Jurkat, Clone E6-1 (cell line): ENCODE results near the gene CRLF3.
"Not testable (repeated sequence)": the region's sequence is repeated elsewhere in the genome, so short reads cannot be mapped to it uniquely, and the experiment has no call there.

Source experiments
- DNase-seq: peaks from one replicate; pipeline ENCODE4 v3.0.0-alpha.2; 2011; ENCODE audit warnings: low read depth, low spot score
- H3K4me3 ChIP-seq: 2 replicates; pipeline ENCODE4 v1.5.1; 2011; ENCODE audit warnings: mild to moderate bottlenecking, low read length, control low read depth, moderate library complexity

CRLF3 gene

DNA sequence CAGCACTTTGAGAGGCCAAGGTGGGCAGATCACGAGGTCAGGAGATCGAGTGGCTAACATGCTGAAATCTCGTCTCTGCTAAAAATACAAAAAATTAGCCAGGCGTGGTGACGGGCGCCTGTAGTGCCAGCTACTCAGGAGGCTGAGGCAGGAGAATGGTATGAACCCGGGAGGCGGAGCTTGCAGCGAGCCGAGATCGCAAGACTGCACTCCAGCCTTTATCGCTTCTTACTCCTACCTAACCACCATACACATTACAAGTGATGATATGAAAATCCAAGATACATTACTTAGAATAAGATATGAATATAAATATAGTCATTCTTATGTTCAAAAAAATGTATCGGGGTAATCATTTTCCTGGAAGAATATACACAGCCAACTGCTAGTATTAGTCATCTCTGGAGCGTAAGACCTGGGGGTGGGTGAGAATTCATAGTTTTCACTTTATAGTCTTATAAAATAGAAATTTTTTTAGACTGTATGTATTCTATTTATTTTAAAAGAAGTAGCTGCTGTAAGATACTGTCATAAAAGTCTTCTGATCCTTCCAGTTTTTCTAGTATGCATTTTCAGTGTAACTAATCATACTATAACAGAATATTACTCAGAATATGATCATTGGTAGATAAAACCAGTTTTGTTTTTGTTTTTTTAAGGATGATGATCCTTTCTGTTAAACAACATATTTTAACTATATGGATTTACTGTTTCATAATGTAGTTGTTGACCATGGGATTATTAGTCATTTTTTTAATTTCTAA lies 56.7 kb downstream of the CRLF3 start:
- not testable (repeated sequence) for H3K4me3 ChIP-seq, DNase-seq

DNA sequence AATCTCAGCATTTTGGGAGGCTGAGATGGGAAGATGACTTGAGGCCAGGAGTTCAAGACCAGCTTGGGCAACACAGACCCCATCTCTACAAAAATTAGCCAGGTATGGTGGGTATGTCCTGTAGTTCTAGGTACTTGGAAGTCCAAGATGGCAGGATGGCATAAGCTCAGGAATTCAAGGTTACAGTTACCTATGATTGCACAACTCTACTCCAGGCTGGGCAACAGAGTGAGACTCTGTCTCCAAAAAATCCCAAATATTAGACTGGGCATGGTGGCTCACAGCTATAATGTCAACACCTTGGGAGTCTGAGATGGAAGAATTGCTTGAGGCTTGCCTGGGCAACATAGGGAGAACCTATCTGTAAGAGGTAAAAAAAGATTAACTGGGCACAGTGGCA lies 63.4 kb downstream of the CRLF3 start:
- H3K4me3 ChIP-seq: no peak overlapping the region
- DNase-seq: no peak

DNA sequence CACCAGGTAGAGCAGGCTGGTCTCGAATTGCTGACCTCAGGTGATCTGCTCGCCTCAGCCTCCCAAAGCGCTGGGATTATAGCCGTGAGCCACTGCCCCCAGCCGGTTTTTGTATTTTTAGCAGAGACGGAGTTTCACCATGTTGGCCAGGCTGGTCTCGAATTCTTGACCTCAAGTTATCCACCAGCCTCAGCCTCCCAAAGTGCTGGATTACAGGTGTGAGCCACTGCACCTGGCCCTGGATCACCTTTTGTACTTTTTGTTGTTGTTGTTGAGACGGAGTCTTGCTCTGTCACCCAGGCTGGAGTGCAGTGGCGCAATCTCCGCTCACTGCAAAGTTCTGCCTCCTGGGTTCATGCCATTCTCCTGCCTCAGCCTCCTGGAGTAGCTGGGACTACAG lies 71.2 kb downstream of the CRLF3 start:
- H3K4me3 ChIP-seq: not testable (repeated sequence)

DNA sequence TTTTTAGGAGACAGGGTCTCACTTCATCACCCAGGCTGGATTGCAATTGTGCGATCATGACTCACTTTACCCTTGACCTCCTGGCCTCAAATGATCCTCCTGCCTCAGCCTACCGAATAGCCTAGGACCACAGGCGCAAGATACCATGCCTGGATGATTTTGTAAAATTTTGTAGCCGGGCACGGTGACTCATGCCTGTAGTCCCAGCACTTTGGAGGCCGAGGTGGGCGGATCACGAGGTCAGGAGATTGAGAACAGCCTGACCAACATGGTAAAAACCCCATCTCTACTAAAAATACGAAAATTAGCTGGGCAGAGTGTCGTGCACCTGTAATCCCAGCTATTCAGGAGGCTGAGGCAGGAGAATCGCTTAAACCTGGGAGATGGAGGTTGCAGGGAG lies 73.5 kb downstream of the CRLF3 start:
- DNase-seq, H3K4me3 ChIP-seq: not testable (repeated sequence)

More for the DNA sequence above, 71.2 kb downstream of the CRLF3 start:
- not testable (repeated sequence) for DNase-seq

DNA sequence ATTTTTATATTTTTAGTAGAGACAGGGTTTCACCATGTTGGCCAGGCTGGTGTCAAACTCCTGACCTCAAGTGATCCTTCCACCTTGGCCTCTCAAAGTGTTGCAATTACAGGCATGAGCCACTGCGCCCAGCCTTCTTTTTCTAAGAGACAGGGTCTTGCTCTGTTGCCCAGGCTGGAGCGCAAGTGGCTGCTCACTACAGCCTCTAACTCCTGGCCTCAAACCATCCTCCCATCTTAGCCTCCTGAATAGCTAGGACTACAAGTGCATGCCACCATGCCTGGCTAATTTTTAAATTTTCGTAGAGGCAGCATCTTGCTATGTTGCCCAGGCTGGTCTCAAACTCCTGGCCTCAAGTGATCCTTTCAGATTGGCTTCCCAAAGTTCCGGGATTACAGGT lies 76.9 kb downstream of the CRLF3 start:
- not testable (repeated sequence) for H3K4me3 ChIP-seq

DNA sequence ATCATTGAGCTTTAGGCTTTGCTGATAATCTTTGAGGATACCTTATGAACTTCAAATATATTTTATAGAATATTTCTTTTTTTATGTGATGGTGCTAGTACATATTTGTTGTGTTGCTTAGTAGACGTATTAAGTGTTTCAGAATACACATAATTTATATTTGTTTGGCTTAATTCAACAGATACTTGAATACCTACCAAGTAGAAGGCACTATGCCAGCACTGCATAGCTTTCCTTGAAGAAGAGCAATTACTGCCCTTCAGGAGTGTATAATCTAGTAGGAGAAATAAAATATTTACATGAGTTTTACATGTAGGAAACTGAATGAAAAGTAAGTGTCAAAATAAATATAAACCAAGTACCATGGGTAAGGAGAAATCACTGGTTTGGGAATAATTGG lies 81.8 kb downstream of the CRLF3 start:
- not testable (repeated sequence) for H3K4me3 ChIP-seq, DNase-seq

More for the DNA sequence above, 76.9 kb downstream of the CRLF3 start:
- not testable (repeated sequence) for DNase-seq

DNA sequence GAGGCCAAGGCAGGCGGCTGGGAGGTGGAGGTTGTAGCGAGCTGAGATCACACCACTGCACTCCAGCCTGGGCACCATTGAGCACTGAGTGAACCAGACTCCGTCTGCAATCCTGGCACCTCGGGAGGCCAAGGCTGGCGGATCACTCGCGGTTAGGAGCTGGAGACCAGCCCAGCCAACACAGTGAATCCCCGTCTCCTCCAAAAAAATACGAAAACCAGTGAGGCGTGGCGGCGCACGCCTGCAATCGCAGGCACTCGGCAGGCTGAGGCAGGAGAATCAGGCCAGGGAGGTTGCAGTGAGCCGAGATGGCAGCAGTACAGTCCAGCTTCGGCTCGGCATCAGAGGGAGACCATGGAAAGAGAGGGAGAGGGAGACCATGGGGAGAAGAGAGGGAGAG lies 88.1 kb downstream of the CRLF3 start:
- not testable (repeated sequence) for DNase-seq, H3K4me3 ChIP-seq

DNA sequence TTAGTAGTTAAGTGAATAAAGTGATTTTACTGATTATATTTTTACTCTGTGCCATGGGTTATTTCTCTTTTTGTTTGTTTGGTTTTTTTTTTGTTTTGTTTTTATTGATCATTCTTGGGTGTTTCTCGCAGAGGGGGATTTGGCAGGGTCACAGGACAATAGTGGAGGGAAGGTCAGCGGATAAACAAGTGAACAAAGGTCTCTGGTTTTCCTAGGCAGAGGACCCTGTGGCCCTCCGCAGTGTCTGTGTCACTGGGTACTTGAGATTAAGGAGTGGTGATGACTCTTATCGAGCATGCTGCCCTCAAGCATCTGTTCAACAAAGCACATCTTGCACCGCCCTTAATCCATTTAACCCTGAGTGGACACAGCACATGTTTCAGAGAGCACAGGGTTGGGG lies 88.8 kb downstream of the CRLF3 start:
- not testable (repeated sequence) for H3K4me3 ChIP-seq, DNase-seq

DNA sequence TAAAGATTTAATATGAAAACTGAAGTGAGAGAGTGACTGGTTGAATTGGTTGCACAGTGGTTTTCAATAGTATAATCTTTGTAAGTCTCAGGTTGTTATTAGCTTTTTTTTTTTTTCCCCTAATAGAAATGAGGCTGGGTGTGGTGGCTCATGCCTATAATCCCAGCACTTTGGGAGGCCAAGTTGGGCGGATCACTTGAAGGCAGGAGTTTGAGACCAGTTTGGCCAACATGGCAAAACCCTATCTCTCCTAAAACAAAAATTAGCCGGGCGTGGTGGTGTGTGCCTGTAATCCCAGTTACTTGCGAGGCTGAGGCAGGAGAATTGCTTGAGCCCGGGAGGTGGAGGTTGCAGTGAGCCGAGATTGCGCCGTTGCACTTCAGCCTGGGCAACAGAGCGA lies 89.3 kb downstream of the CRLF3 start:
- DNase-seq, H3K4me3 ChIP-seq: not testable (repeated sequence)

DNA sequence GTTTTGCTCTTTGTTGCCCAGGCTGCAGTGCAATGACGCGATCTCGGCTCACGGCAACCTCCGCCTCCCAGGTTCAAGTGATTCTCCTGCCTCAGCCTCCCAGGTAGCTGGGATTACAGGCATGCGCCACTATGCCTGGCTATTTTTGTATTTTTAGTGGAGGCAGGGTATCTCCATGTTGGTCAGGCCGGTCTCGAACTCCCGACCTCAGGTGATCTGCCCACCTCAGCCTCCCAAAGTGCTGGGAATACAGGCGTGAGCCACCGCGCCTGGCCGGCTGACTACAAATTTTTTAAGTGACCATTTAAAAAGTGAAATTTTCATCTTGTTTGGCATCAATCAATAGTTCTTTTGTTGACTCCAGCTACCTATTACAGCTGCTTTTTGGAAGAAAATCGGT lies 90.3 kb downstream of the CRLF3 start:
- DNase-seq, H3K4me3 ChIP-seq: not testable (repeated sequence)
